OCI-LY7 (cell line): ENCODE data around the gene MACROD2. TPM values are rescaled to one million over a fixed set of nuclear protein-coding genes. Genes with fewer than 3 reads are reported as not detected.

ENCODE experiments used
- BruUV-seq: library from RNA; stranded (reverse); fragments of 400-500 nt; replicated peaks from 2 replicates; lab custom pipeline; 2021; lab: Mats Ljungman, UMichigan
- CTCF ChIA-PET: fragments of 300-600 bp; sonication (Branson Sonifier 250); formaldehyde crosslinking; loops from one replicate; lab custom pipeline; 2022; ENCODE audit warnings: antibody characterized with exemption; ENCODE audit not compliant: unreplicated experiment; lab: Charles Lee
- POLR2A ChIA-PET: fragments of 300-600 bp; sonication (Branson Sonifier 250); formaldehyde crosslinking; loops from one replicate; lab custom pipeline; 2022; ENCODE audit warnings: antibody characterized with exemption; lab: Charles Lee
- DNase-seq: peaks from one replicate; pipeline ENCODE4 v3.0.0-alpha.2; 2015; ENCODE audit warnings: low spot score
- H2AFZ ChIP-seq: fragments of 200-600 bp; sonication (generic), shearing (Covaris generic); 2 replicates; pipeline ENCODE4 v1.6.1; 2014; ENCODE audit warnings: mild to moderate bottlenecking, antibody characterized with exemption, low read length, moderate library complexity
- H3K27ac ChIP-seq: fragments of 200-600 bp; sonication (generic); 2 replicates; pipeline ENCODE4 v1.5.1; 2014; ENCODE audit warnings: mixed run types, low read depth, mild to moderate bottlenecking, moderate library complexity, low read length, inconsistent platforms; ENCODE audit not compliant: poor library complexity, severe bottlenecking
- H3K36me3 ChIP-seq: fragments of 200-600 bp; sonication (generic); 2 replicates; pipeline ENCODE4 v1.6.1; 2014; ENCODE audit warnings: mild to moderate bottlenecking, antibody characterized with exemption, low read length, moderate library complexity, mixed read lengths; ENCODE audit not compliant: insufficient read depth
- H3K4me1 ChIP-seq: fragments of 200-600 bp; sonication (generic); 2 replicates; pipeline ENCODE4 v1.5.1; 2014; ENCODE audit warnings: mild to moderate bottlenecking, low read length; ENCODE audit not compliant: insufficient read depth, poor library complexity, severe bottlenecking
- H3K4me2 ChIP-seq: fragments of 200-600 bp; sonication (generic); 2 replicates; pipeline ENCODE4 v1.6.1; 2014; ENCODE audit warnings: mild to moderate bottlenecking, low read length
- H3K4me3 ChIP-seq: fragments of 200-600 bp; sonication (generic); 2 replicates; pipeline ENCODE4 v1.5.1; 2014; ENCODE audit warnings: mild to moderate bottlenecking, low read depth, low read length; ENCODE audit not compliant: poor library complexity, severe bottlenecking
- H3K79me2 ChIP-seq: fragments of 200-600 bp; sonication (generic); 2 replicates; pipeline ENCODE4 v1.6.1; 2016; ENCODE audit warnings: low read depth, mild to moderate bottlenecking, low read length, moderate library complexity, mixed read lengths; ENCODE audit not compliant: insufficient read depth
- H3K9me2 ChIP-seq: fragments of 200-600 bp; sonication (generic); 2 replicates; pipeline ENCODE4 v1.6.1; 2016; ENCODE audit warnings: mild to moderate bottlenecking, low read length, mixed read lengths; ENCODE audit not compliant: insufficient read depth
- H3K9me3 ChIP-seq: fragments of 200-600 bp; sonication (generic); 2 replicates; pipeline ENCODE4 v1.6.1; 2014; ENCODE audit warnings: mild to moderate bottlenecking, mixed run types, low read length, mixed read lengths
- H4K20me1 ChIP-seq: fragments of 200-600 bp; sonication (generic); 2 replicates; pipeline ENCODE4 v1.6.1; 2014; ENCODE audit warnings: mild to moderate bottlenecking, antibody characterized with exemption, low read length, moderate library complexity, mixed read lengths; ENCODE audit not compliant: insufficient read depth
- CTCF ChIP-seq: fragments of 200-600 bp; sonication (generic); conservative IDR thresholded peaks from 2 replicates; pipeline ENCODE4 v1.5.1; 2014; ENCODE audit warnings: mild to moderate bottlenecking, antibody characterized with exemption, low read length, moderate library complexity, mixed read lengths
- EZH2phosphoT487 ChIP-seq: fragments of 200-600 bp; sonication (generic); IDR thresholded peaks from 2 replicates; pipeline ENCODE4 v1.6.1; 2018; ENCODE audit warnings: low read depth, borderline replicate concordance, mild to moderate bottlenecking, mixed run types, antibody characterized with exemption, low read length, moderate library complexity, mixed read lengths
- intact Hi-C: fragments of 100-400 bp; cut with micrococcal nuclease; formaldehyde crosslinking; loops from one replicate; pipeline ENCODE4 v1.10.0; 2022; ENCODE audit not compliant: unreplicated experiment
- total RNA-seq, 2 experiments: library from RNA; depleted of rRNA in 1 of 2; stranded (reverse); fragments of >200 nt in 1 of 2; shearing (Covaris generic) in 1 of 2; gene quantifications; 2 replicates each; pipeline ENCODE4 v1.2.3, GENCODE V29; 2014 to 2022

MACROD2 gene
- total RNA-seq, 2 experiments from 2014 or later: 0.09 to 4.5 TPM

GRCh38 chr20:14744723-14745122, 749.4 kb downstream of the MACROD2 start:
- H3K4me2 ChIP-seq: no peak overlapping the region

GRCh38 chr20:14745830-14746229, 750.5 kb downstream of the MACROD2 start:
- H3K27ac ChIP-seq: no peak overlapping the region
- H3K36me3 ChIP-seq: no peaks in the 10 kb centered on the region
- no peak overlapping the region for H3K4me2 ChIP-seq
- POLR2A ChIA-PET: no interaction called here
- BruUV-seq: no TSS peak
- no peaks in the 10 kb centered on the region for H3K4me1 ChIP-seq
- H3K9me2 ChIP-seq: no peaks in the 10 kb centered on the region
- H3K4me3 ChIP-seq: no peak overlapping the region
- no peaks in the 10 kb centered on the region for H3K9me3 ChIP-seq
- TF ChIP-seq EZH2phosphoT487: no peak
- no peak for TF ChIP-seq CTCF
- DNase-seq: no peak
- H3K79me2 ChIP-seq: no peaks in the 10 kb centered on the region
- CTCF ChIA-PET: no interaction called here
- intact Hi-C loops: no loop called here
- no peaks in the 10 kb centered on the region for H4K20me1 ChIP-seq
- H2AFZ ChIP-seq: no peak overlapping the region

More at GRCh38 chr20:14744723-14745122, 749.4 kb downstream of the MACROD2 start:
- ChIA-PET POLR2A (interaction anchor here (0.7 kb wide), 1 partner anchor 46 kb away, joined by 3 read pairs; no protein-coding TSS in a partner anchor), CTCF (no interaction called here)
- intact Hi-C loops: no loop called here
- Histone ChIP-seq H3K9me2 (no peaks in the 10 kb centered on the region), H3K4me3 (no peak overlapping the region), H3K79me2 (no peaks in the 10 kb centered on the region), H3K9me3 (no peaks in the 10 kb centered on the region), H3K36me3 (no peaks in the 10 kb centered on the region), H2AFZ (no peak overlapping the region), H3K27ac (no peak overlapping the region), H3K4me1 (no peaks in the 10 kb centered on the region), H4K20me1 (no peaks in the 10 kb centered on the region)
- no peak for TF ChIP-seq EZH2phosphoT487
- no peak for TF ChIP-seq CTCF
- BruUV-seq: no TSS peak
- no peak for DNase-seq

GRCh38 chr20:14751191-14751590, 755.9 kb downstream of the MACROD2 start:
- ChIA-PET CTCF (no interaction called here), POLR2A (no interaction called here)
- intact Hi-C loops: no loop called here
- H2AFZ ChIP-seq: no peak overlapping the region
- H3K9me3 ChIP-seq: no peaks in the 10 kb centered on the region
- H3K4me1 ChIP-seq: no peaks in the 10 kb centered on the region
- no peak overlapping the region for H3K4me3 ChIP-seq
- no peak for DNase-seq
- no TSS peak for BruUV-seq
- H3K27ac ChIP-seq: no peak overlapping the region
- H3K9me2 ChIP-seq: no peaks in the 10 kb centered on the region
- no peaks in the 10 kb centered on the region for H3K79me2 ChIP-seq
- no peaks in the 10 kb centered on the region for H4K20me1 ChIP-seq
- H3K4me2 ChIP-seq: no peak overlapping the region
- TF ChIP-seq EZH2phosphoT487 (no peak), CTCF (no peak)
- no peaks in the 10 kb centered on the region for H3K36me3 ChIP-seq
